GM21723 (cell line): ENCODE results near the gene IL6R.
A peak's percentile ranks its signal among the peaks of the same experiment; 100 is the strongest.
"Not testable (repeated sequence)": the region's sequence is repeated elsewhere in the genome, so short reads cannot be mapped to it uniquely, and the experiment has no call there.

ENCODE experiments used
- ATAC-seq: cut with Tn5 transposase; IDR thresholded peaks from one replicate; pipeline ENCODE4 v1.9.1; 2021; ENCODE audit warnings: mild to moderate bottlenecking, moderate library complexity; ENCODE audit not compliant: unreplicated experiment

Gene IL6R

GRCh38 chr1:154406572-154406879 lies 1.4 kb downstream of the IL6R start:
- no peak for ATAC-seq

GRCh38 chr1:154406886-154407197 lies 1.7 kb downstream of the IL6R start:
- no peak for ATAC-seq

- peak; percentile 33 for ATAC-seq
These were observed 2.3 kb downstream of the IL6R start for GRCh38 chr1:154407198-154408091.

GRCh38 chr1:154408174-154408777 lies 3.1 kb downstream of the IL6R start:
- no peak for ATAC-seq

- no peak for ATAC-seq
These were observed 5.2 kb downstream of the IL6R start for GRCh38 chr1:154410185-154410827.

- ATAC-seq: no peak
These were observed 6.4 kb downstream of the IL6R start for GRCh38 chr1:154411525-154411924.

GRCh38 chr1:154413177-154413783 lies 8.1 kb downstream of the IL6R start:
- ATAC-seq: no peak

- ATAC-seq: no peak
These were observed 9.5 kb downstream of the IL6R start for GRCh38 chr1:154414606-154415005.

- no peak for ATAC-seq
These were observed 11.6 kb downstream of the IL6R start for GRCh38 chr1:154416471-154417337.

- ATAC-seq: no peak
These were observed 12.1 kb downstream of the IL6R start for GRCh38 chr1:154417338-154417608.

- ATAC-seq: no peak
These were observed 13.1 kb downstream of the IL6R start for GRCh38 chr1:154418062-154418921.

GRCh38 chr1:154418923-154419619 lies 13.9 kb downstream of the IL6R start:
- no peak for ATAC-seq

GRCh38 chr1:154419620-154420571 lies 14.8 kb downstream of the IL6R start:
- ATAC-seq: no peak

GRCh38 chr1:154420961-154421924 lies 16.1 kb downstream of the IL6R start:
- no peak for ATAC-seq

GRCh38 chr1:154422049-154422448 lies 16.9 kb downstream of the IL6R start:
- not testable (repeated sequence) for ATAC-seq

GRCh38 chr1:154422521-154422920 lies 17.4 kb downstream of the IL6R start:
- no peak for ATAC-seq

GRCh38 chr1:154423304-154423987 lies 18.3 kb downstream of the IL6R start:
- no peak for ATAC-seq
